Heart left ventricle (tissue), 16 donors: ENCODE results near the gene TSC22D3. TPM values are rescaled to one million over a fixed set of nuclear protein-coding genes. Genes with fewer than 3 reads are reported as not detected.

Experiments
- ATAC-seq, 4 donors: fragments of 200-7000 bp; cut with Tn5 transposase; one replicate each; pipeline ENCODE4 v1.9.1; 2020 to 2022; ENCODE audit warnings: moderate library complexity in 4 of 4, mild to moderate bottlenecking in 3 of 4, moderate number of reproducible peaks in 1 of 4
- DNase-seq, 5 donors: peaks; one replicate each; pipeline ENCODE4 v3.0.0-alpha.2; 2020
- H3K27ac ChIP-seq, 12 donors: fragments of 200-600 bp; sonication (generic) in 4 of 12; one replicate each; pipeline versions ENCODE4 v1.5.0 to v1.8.0; 2016 to 2022; ENCODE audit warnings: mild to moderate bottlenecking in 2 of 12
- H3K27me3 ChIP-seq, 9 donors: fragments of 200-600 bp; sonication (generic) in 2 of 9; one replicate each; pipeline versions ENCODE4 v1.5.1 to v1.8.0; 2016 to 2022; ENCODE audit warnings: mild to moderate bottlenecking in 3 of 9
- H3K36me3 ChIP-seq, 9 donors: fragments of 200-600 bp; sonication (generic) in 2 of 9; one replicate each; pipeline versions ENCODE4 v1.5.0 to v1.8.0; 2018 to 2022; ENCODE audit warnings: mild to moderate bottlenecking in 2 of 9
- H3K4me1 ChIP-seq, 12 donors: fragments of 200-600 bp; sonication (generic) in 4 of 12; one replicate each; pipeline versions ENCODE4 v1.5.0 to v1.8.0; 2016 to 2022; ENCODE audit warnings: mild to moderate bottlenecking in 3 of 12
- H3K4me3 ChIP-seq, 12 donors: fragments of 200-600 bp; sonication (generic) in 4 of 12; one replicate each; pipeline versions ENCODE4 v1.5.0 to v1.8.0; 2017 to 2022; ENCODE audit warnings: mild to moderate bottlenecking in 9 of 12, moderate library complexity in 4 of 12
- H3K9me3 ChIP-seq, 12 donors: fragments of 200-600 bp; sonication (generic) in 4 of 12; one replicate each; pipeline versions ENCODE4 v1.5.0 to v1.8.0; 2016 to 2022; ENCODE audit warnings: mild to moderate bottlenecking in 1 of 12
- POLR2A ChIP-seq, 2 donors: fragments of 450-650 bp; IDR thresholded peaks; one replicate each; pipeline ENCODE4 v1.6.1; 2017; ENCODE audit warnings: antibody characterized with exemption in 2 of 2, mild to moderate bottlenecking in 2 of 2, moderate library complexity in 2 of 2
- WGBS, 4 donors: extraction: QIAGEN DNeasy Blood & Tissue Kit in 2 of 4; methylation state at CpG; one replicate each; pipeline versions ENCODE4 v1.1.5 to v1.1.7; 2013 to 2018; 5-methylcytosine and 5-hydroxymethylcytosine counted together
- intact Hi-C, 10 donors: fragments of 100-400 bp; cut with DNase I; formaldehyde crosslinking; loops; one replicate each; pipeline versions ENCODE4 v1.11.1 to v1.14.2; 2022
- long read RNA-seq, 3 donors: library from polyadenylated mRNA; unstranded; transcript quantifications; one replicate each; pipeline ENCODE4 v2.0.0, GENCODE V29; 2020 to 2021
- polyA plus RNA-seq, 2 donors: library from polyadenylated mRNA; stranded (reverse); fragments of 200-250 nt; gene quantifications; one replicate each; pipeline ENCODE4 v1.2.3, GENCODE V29; 2013
- total RNA-seq, 9 donors: library from RNA; depleted of rRNA in 2 of 9; stranded (reverse); fragments of >200 nt in 2 of 9; fragmentation: NEBNext Ultra II Directional in 3 of 9; extraction: Animal tissue kit (Norgen Biotek cat#: 25700) in 3 of 9; gene quantifications; one replicate each; pipeline versions ENCODE4 v1.1.0 to v1.2.4, GENCODE V29; 2016 to 2023
- TF ChIP-seq, protein P1 (sequence below), 12 donors: fragments of 200-600 bp; sonication (generic) in 4 of 12; IDR thresholded peaks; one replicate each; pipeline versions ENCODE4 v1.5.0 to v1.8.0; 2018 to 2022; ENCODE audit warnings: antibody characterized with exemption in 12 of 12, mild to moderate bottlenecking in 5 of 12
- donor health status: ischemic (EF 13 %, LVEDD 7.1; RV severe dilation, severe dysfunction).
- donor health status: healthy with polysubstance abuse.
- donor health status: DM: no; HTN: yes; CAD: no.
- donor health status: DM: no; HTN: no; CAD: no.
- donor health status: ischemic (EF 25% LVEDD 6.9; RV normal size, moderate dysfunction).
- donor health status: ischemic (EF 25% LVEDD 5.7; RV mildly dilated, moderate dysfunction).
- donor health status: healthy.
- donor health status: DM: yes; HTN: yes; CAD: no.
- donor health status: ischemic (EF 35%, LVEDD 5.7; RV mildly dilated, moderate dysfunction).
- donor health status: nonischemic (EF 11% LVEDD 7.7; RV severe dilation, severe dysfunction).
- donor health status: DM: yes; HTN: yes; CAD: no.
- donor health status: PGD.
- donor health status: ischemic (EF 29% LVEDD 5.4; RV normal size, mild dysfunction).
- donor health status: nonischemic (EF 23%, LVEDD 6.1; RV moderate dilation, normal function).

The TSC22D3 gene
- 100 to 1,000 TPM in 2 of 9 donors, 10 to 100 TPM in 7; 28.0 to 145 (median 30.5) TPM for total RNA-seq
- 100 to 1,000 TPM in 1 of 2 donors, 10 to 100 TPM in 1; 41.5 to 113 TPM for polyA plus RNA-seq
- long read RNA-seq, donor 1, transcript TSC22D3-206 (3 exons, 2,027 nt): major isoform, 39 of 69 reads
- long read RNA-seq, donor 1, transcript TSC22D3-203 (3 exons, 2,266 nt): minor isoform, 19 of 69 reads
- long read RNA-seq, donor 1, partial matches to known transcripts: 0 of 69 reads
- long read RNA-seq, donor 1, other reads (novel, unspliced or antisense): 7 of 69 reads
- long read RNA-seq, donor 2, transcript TSC22D3-206 (3 exons, 2,027 nt): major isoform, 117 of 214 reads
- long read RNA-seq, donor 2, transcript TSC22D3-203 (3 exons, 2,266 nt): minor isoform, 68 of 214 reads
- long read RNA-seq, donor 2, transcript TSC22D3-201 (4 exons, 2,213 nt): minor isoform, 9 of 214 reads
- long read RNA-seq, donor 2, transcript TSC22D3-204 (4 exons, 2,199 nt): minor isoform, 7 of 214 reads
- long read RNA-seq, donor 2, partial matches to known transcripts: 4 of 214 reads
- long read RNA-seq, donor 2, other reads (novel, unspliced or antisense): 2 of 214 reads
- long read RNA-seq, donor 3, transcript TSC22D3-203 (3 exons, 2,266 nt): minor isoform, 19 of 54 reads
- long read RNA-seq, donor 3, transcript TSC22D3-206 (3 exons, 2,027 nt): major isoform, 29 of 54 reads
- long read RNA-seq, donor 3, partial matches to known transcripts: 0 of 54 reads
- long read RNA-seq, donor 3, other reads (novel, unspliced or antisense): 3 of 54 reads

DNA sequence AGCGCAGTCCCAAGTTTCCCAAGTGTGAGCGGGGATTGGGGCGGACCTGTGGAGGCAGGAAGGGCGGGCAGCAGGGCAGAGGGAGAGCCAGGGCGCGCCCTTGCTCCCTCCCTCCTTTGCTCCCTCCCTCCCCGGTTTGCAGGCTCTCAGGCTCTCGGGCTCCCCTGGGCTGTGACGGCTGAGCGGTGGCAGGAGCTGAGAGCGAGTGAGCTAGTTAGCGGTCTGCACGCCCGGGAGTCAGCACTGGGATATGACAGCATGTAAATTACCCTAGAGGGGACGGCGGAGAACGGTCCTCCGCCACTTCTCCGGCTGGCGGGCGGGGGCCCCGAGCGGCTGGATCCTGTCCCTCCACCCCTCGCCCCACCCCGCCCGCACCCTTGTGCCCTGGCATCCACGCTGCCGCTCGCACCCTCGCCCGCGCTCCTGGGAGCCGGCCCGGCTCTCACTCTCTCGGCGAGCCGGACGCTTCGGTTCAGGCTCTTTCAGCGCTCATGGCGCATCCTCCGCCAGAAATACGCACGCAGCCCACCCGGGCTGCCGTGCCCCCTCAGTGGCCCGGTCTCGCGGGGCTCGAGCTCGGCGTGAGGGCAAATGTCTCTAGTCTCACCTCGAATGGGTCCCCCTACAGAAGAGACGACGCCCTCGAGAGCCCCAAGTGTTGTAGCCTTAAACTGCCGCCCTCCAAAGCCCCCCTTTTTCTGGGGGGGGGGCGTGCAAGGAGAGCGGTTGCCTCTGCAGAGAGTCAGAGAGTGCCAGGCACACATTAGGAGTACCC, at the start of gene TSC22D3:
TSS of gene TSC22D3 (minus strand) at position 54 of the 778 bp plus-strand sequence. CDS start 368 bp downstream, outside the sequence.
- peaks cover 0 to 5% (median 0%) of the 10 kb centered on the region in 9 donors for H3K36me3 ChIP-seq
- H3K4me1 ChIP-seq: peaks cover 0 to 24% (median 0%) of the 10 kb centered on the region in 12 donors
- peak; percentile 91 to 95 (median 92) for ATAC-seq
- intact Hi-C loops: loop anchor here (1.0 to 10.0 kb wide), 18 partner anchors 39 to 241 kb away; no protein-coding TSS in a partner anchor
- peak within 1 kb of the TSS; percentile 28 to 75 (median 63) for H3K4me3 ChIP-seq
- peak; percentile 73 to 86 (median 84) for DNase-seq
- peaks cover 0 to 36% (median 0%) of the 10 kb centered on the region in 9 donors for H3K27me3 ChIP-seq
- 0 to 37% (median 9%) methylated on average over 44 to 58 of the region's 59 CpGs for WGBS, 4 donors
- peak within 1 kb of the TSS; percentile 24 to 91 (median 80) for H3K27ac ChIP-seq
- H3K9me3 ChIP-seq: no peaks in the 10 kb centered on the region
- TF ChIP-seq POLR2A (IDR thresholded peaks at IDR 0.05): peak in 1 of 2 donors; percentile 30
- TF ChIP-seq, protein P1, sequence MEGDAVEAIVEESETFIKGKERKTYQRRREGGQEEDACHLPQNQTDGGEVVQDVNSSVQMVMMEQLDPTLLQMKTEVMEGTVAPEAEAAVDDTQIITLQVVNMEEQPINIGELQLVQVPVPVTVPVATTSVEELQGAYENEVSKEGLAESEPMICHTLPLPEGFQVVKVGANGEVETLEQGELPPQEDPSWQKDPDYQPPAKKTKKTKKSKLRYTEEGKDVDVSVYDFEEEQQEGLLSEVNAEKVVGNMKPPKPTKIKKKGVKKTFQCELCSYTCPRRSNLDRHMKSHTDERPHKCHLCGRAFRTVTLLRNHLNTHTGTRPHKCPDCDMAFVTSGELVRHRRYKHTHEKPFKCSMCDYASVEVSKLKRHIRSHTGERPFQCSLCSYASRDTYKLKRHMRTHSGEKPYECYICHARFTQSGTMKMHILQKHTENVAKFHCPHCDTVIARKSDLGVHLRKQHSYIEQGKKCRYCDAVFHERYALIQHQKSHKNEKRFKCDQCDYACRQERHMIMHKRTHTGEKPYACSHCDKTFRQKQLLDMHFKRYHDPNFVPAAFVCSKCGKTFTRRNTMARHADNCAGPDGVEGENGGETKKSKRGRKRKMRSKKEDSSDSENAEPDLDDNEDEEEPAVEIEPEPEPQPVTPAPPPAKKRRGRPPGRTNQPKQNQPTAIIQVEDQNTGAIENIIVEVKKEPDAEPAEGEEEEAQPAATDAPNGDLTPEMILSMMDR (IDR thresholded peaks at IDR 0.05): peak in 7 of 12 donors; percentile 1 to 45 (median 18)

DNA sequence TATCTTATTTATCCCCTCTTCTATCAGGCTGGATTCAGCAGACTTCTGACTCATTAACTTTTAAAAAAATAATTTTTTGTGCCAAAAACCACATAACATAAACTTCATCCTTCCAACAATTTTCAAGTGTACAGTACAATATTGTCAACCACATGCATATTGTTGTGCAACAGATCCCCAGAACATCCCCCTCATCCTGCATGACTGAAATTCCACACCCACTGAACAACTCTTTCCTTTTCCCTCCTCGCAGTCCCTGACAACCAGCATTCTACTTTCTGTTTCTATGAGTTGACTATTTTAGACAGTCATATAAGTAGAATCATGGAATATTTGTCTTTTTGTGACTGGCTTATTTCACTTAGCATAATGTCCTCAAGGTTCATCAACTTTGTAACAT, 47.9 kb upstream of the TSC22D3 start:
- no peak for ATAC-seq
- TF ChIP-seq POLR2A (IDR thresholded peaks at IDR 0.05): no peak
- TF ChIP-seq, protein P1 (IDR thresholded peaks at IDR 0.05): no peak
- Histone ChIP-seq H3K4me1 (peaks cover 0 to 5% (median 0%) of the 10 kb centered on the region in 12 donors), H3K36me3 (no peaks in the 10 kb centered on the region), H3K4me3 (no peak overlapping the region), H3K27me3 (peaks cover 0 to 38% (median 0%) of the 10 kb centered on the region in 9 donors), H3K27ac (no peak overlapping the region), H3K9me3 (peaks cover 0 to 16% (median 1%) of the 10 kb centered on the region in 12 donors)
- WGBS, 4 donors: 30 to 45% (median 42%) methylated on average over 1 of the region's 1 CpG
- no peak for DNase-seq
- intact Hi-C loops: loop anchor here in 2 of 10 donors (10.0 kb wide), 2 partner anchors 71 to 89 kb away; no protein-coding TSS in a partner anchor

DNA sequence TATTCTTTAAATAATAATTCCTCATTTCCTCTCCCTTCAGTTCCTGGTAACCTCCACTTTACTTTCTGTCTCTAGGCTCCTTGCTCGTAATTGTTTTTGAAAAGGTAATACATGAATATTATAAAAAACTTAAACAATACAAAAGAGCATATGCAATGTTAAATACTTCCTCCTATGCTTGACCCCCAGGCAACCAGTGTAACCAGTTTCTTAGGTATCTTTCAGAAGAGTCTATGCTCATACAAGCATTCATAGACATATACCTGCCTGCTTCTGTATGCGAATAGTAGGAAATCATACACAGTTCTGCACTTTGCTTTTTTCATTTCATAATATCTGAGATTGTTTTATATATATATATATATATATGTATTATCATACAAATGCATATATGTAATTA, 47.5 kb upstream of the TSC22D3 start:
- peaks cover 0 to 37% (median 0%) of the 10 kb centered on the region in 9 donors for H3K27me3 ChIP-seq
- DNase-seq (no peak), ATAC-seq (no peak)
- H3K36me3 ChIP-seq: no peaks in the 10 kb centered on the region
- WGBS, 4 donors: 90 to 96% (median 91%) methylated on average over 2 of the region's 2 CpGs
- H3K4me1 ChIP-seq: peaks cover 0 to 5% (median 0%) of the 10 kb centered on the region in 12 donors
- peaks cover 0 to 20% (median 1%) of the 10 kb centered on the region in 12 donors for H3K9me3 ChIP-seq
- intact Hi-C loops: loop anchor here in 2 of 10 donors (10.0 kb wide), 2 partner anchors 72 to 88 kb away; no protein-coding TSS in a partner anchor
- no peak overlapping the region for H3K27ac ChIP-seq
- no peak for TF ChIP-seq POLR2A (IDR thresholded peaks at IDR 0.05)
- TF ChIP-seq, protein P1 (IDR thresholded peaks at IDR 0.05): no peak
- H3K4me3 ChIP-seq: no peak overlapping the region
